ENCODE data around the gene ARHGAP28. TPM values are rescaled to one million over a fixed set of nuclear protein-coding genes. Genes with fewer than 3 reads are reported as not detected.

The ARHGAP28 gene
- total RNA-seq, 1 donor from 2014 or later = 350 TPM

DNA sequence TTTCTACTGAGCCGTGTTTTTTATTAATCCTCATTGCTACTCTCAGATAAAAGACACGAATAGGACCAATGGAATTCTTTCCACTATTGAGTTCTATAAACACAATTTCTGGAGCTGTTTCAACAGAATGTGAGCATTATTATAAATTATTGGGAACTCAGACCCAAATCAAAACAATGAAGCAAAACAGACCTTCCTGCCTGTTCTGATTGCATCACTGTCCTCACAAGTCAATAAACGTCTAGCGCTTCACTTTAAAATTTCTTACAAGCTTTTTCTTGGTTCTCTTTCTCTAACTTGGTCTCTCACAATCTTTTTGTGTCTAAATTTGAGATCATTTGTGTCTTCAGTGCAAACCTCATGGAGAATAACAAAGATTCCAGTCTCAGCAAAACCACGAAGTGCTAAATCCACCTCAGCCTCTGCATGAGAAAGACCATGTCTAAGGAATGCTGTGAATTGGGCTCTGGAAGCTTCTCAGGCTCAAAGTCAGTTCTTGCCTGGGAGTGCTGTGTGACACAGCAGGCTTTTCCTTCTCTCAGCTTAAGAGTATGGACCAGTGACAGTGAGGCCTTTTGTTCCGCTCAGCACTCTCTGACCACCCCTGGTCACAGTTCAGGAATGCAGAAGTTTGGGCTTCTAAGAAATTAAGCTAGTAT lies 22.8 kb downstream of the ARHGAP28 start:
- H3K36me3 Mint-ChIP-seq (ENCODE audit: low read depth, unreplicated experiment) = peaks cover 3% of the 10 kb centered on the region
- H3K27me3 Mint-ChIP-seq (ENCODE audit: unreplicated experiment) = peaks cover 6% of the 10 kb centered on the region
- H3K27ac Mint-ChIP-seq (ENCODE audit: unreplicated experiment) = peak overlapping the region; percentile 94
- peak; percentile 13 for DNase-seq (ENCODE audit: low spot score)
- H3K9me3 Mint-ChIP-seq (ENCODE audit: unreplicated experiment) = no peaks in the 10 kb centered on the region
- H3K4me3 Mint-ChIP-seq (ENCODE audit: unreplicated experiment) = peak overlapping the region; percentile 6
- TF ChIP-seq, protein P1, sequence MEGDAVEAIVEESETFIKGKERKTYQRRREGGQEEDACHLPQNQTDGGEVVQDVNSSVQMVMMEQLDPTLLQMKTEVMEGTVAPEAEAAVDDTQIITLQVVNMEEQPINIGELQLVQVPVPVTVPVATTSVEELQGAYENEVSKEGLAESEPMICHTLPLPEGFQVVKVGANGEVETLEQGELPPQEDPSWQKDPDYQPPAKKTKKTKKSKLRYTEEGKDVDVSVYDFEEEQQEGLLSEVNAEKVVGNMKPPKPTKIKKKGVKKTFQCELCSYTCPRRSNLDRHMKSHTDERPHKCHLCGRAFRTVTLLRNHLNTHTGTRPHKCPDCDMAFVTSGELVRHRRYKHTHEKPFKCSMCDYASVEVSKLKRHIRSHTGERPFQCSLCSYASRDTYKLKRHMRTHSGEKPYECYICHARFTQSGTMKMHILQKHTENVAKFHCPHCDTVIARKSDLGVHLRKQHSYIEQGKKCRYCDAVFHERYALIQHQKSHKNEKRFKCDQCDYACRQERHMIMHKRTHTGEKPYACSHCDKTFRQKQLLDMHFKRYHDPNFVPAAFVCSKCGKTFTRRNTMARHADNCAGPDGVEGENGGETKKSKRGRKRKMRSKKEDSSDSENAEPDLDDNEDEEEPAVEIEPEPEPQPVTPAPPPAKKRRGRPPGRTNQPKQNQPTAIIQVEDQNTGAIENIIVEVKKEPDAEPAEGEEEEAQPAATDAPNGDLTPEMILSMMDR (IDR thresholded peaks at IDR 0.05; ENCODE audit: unreplicated experiment) = no peak
- peaks cover 46% of the 10 kb centered on the region for H3K4me1 Mint-ChIP-seq (ENCODE audit: unreplicated experiment)

GRCh38 chr18:6755107-6755506 lies 25.6 kb downstream of the ARHGAP28 start:
- TF ChIP-seq, protein P1 (IDR thresholded peaks at IDR 0.05; ENCODE audit: unreplicated experiment) = no peak
- no peak for DNase-seq (ENCODE audit: low spot score)
- Mint-ChIP-seq H3K27ac (ENCODE audit: unreplicated experiment) (peak overlapping the region; percentile 43), H3K9me3 (ENCODE audit: unreplicated experiment) (no peaks in the 10 kb centered on the region), H3K27me3 (ENCODE audit: unreplicated experiment) (peaks cover 5% of the 10 kb centered on the region), H3K36me3 (ENCODE audit: low read depth, unreplicated experiment) (peaks cover 3% of the 10 kb centered on the region), H3K4me3 (ENCODE audit: unreplicated experiment) (no peak overlapping the region), H3K4me1 (ENCODE audit: unreplicated experiment) (peaks cover 47% of the 10 kb centered on the region)

- H3K4me3 Mint-ChIP-seq (ENCODE audit: unreplicated experiment) = no peak overlapping the region
- TF ChIP-seq, protein P1 (IDR thresholded peaks at IDR 0.05; ENCODE audit: unreplicated experiment) = no peak
- no peaks in the 10 kb centered on the region for H3K36me3 Mint-ChIP-seq (ENCODE audit: low read depth, unreplicated experiment)
- peaks cover 41% of the 10 kb centered on the region for H3K4me1 Mint-ChIP-seq (ENCODE audit: unreplicated experiment)
- H3K27ac Mint-ChIP-seq (ENCODE audit: unreplicated experiment) = no peak overlapping the region
- no peaks in the 10 kb centered on the region for H3K9me3 Mint-ChIP-seq (ENCODE audit: unreplicated experiment)
- DNase-seq (ENCODE audit: low spot score) = no peak
- H3K27me3 Mint-ChIP-seq (ENCODE audit: unreplicated experiment) = peaks cover 1% of the 10 kb centered on the region
Measured at GRCh38 chr18:6757931-6758330, 28.4 kb downstream of the ARHGAP28 start.

DNA sequence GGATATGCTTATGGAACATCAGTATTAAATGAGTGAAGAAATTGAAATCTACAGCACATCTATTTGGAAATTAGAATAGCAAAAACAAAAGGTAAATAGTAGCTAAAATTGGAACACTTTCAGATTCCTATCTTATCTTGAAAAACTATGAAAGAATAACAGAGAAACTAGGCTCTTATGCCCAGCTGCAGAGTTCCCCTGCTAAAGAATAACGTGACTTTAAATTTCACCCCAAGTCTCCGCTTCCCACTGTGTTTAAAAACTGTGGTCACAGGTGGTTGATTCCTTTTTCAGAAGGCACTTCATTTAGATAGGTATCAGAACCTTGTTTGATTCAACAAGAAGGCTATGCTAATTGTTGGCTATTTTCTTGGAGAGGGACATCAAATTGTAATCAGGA lies 30.1 kb downstream of the ARHGAP28 start:
- Mint-ChIP-seq H3K27ac (ENCODE audit: unreplicated experiment) (no peak overlapping the region), H3K4me3 (ENCODE audit: unreplicated experiment) (no peak overlapping the region), H3K9me3 (ENCODE audit: unreplicated experiment) (no peaks in the 10 kb centered on the region)

GRCh38 chr18:6763524-6763923 lies 34.0 kb downstream of the ARHGAP28 start:
- Mint-ChIP-seq H3K4me3 (ENCODE audit: unreplicated experiment) (no peak overlapping the region), H3K9me3 (ENCODE audit: unreplicated experiment) (no peaks in the 10 kb centered on the region), H3K27ac (ENCODE audit: unreplicated experiment) (no peak overlapping the region), H3K4me1 (ENCODE audit: unreplicated experiment) (peaks cover 22% of the 10 kb centered on the region), H3K27me3 (ENCODE audit: unreplicated experiment) (no peaks in the 10 kb centered on the region), H3K36me3 (ENCODE audit: low read depth, unreplicated experiment) (no peaks in the 10 kb centered on the region)
- no peak for DNase-seq (ENCODE audit: low spot score)
- TF ChIP-seq, protein P1 (IDR thresholded peaks at IDR 0.05; ENCODE audit: unreplicated experiment) = no peak

More for the DNA sequence above, 30.1 kb downstream of the ARHGAP28 start:
- TF ChIP-seq, protein P1 (IDR thresholded peaks at IDR 0.05; ENCODE audit: unreplicated experiment) = no peak
- Mint-ChIP-seq H3K4me1 (ENCODE audit: unreplicated experiment) (peaks cover 36% of the 10 kb centered on the region), H3K27me3 (ENCODE audit: unreplicated experiment) (peaks cover 1% of the 10 kb centered on the region), H3K36me3 (ENCODE audit: low read depth, unreplicated experiment) (no peaks in the 10 kb centered on the region)
- no peak for DNase-seq (ENCODE audit: low spot score)

All from endothelial cell (in vitro differentiated cells).